Measurements from ENCODE around the gene VRK3. TPM values are rescaled to one million over a fixed set of nuclear protein-coding genes. Genes with fewer than 3 reads are reported as not detected.

The VRK3 gene
- total and polyA plus RNA-seq, 2 donors (not counting 1 experiment from before 2014, with no cell fraction given), result 58.5 to 123 TPM

DNA sequence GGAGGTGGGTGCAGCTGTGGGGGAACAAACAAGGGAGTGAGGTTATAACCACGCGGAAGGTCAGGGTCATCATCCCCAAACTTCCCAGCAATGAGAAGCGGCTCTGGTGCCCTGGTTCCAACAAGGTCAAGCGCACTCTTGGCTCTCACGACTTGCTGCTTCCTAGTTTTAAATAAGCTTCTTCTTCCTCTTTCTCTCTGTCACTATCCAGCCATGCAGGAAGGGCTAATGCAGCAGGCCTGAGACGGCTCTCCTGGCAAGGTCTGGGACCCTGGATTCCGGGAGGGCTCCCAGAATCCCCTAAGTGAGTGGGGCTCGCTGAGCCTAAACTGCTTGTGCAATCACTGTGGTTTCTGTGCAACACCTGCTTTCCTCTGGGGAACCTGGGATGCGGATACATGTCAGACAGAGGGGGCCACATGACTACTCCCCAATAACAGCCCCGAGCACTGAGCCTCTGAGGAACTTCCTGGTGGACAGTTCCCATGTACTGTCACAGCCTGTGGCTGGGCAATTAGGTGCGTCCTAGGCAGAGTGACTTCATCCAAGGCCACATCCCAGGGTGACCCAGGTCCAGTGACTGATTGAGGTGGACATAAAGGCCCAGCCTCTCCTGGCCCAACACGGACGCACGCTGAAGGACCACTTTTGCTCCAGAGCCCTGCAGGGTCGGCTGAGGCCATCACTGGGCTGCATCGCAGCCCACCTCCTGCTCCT is 24.2 kb downstream of the VRK3 start:
- ChIA-PET POLR2A (no interaction called here), CTCF (no interaction called here)
- Histone ChIP-seq H2AFZ (ENCODE audit: insufficient read depth, low read depth, low read length, poor library complexity, severe bottlenecking) (no peak overlapping the region), H3K79me2 (ENCODE audit: control insufficient read depth, insufficient read depth, low read length) (no peaks in the 10 kb centered on the region), H4K20me1 (ENCODE audit: control insufficient read depth, insufficient read depth, low read length, poor library complexity, severe bottlenecking) (no peaks in the 10 kb centered on the region), H3K27ac (ENCODE audit: low read length in 2 of 2) (no peak overlapping the region), H3K9me3 (ENCODE audit: control extremely low read depth in 1 of 3, control insufficient read depth in 2 of 3, insufficient read depth in 1 of 3, low read length in 2 of 3) (no peaks in the 10 kb centered on the region), H3K36me3 (replicated peaks in 1 of 2; ENCODE audit: control extremely low read depth in 1 of 2, control insufficient read depth in 1 of 2, extremely low read depth in 1 of 2, insufficient read depth in 2 of 2, low read length in 1 of 2) (peaks cover 12 to 85% of the 10 kb centered on the region in 2 experiments), H3K27me3 (replicated peaks in 1 of 4; ENCODE audit: control extremely low read depth in 1 of 4, control insufficient read depth in 3 of 4, insufficient read depth in 4 of 4, low read length in 3 of 4) (no peaks in the 10 kb centered on the region), H3K4me3 (ENCODE audit: control extremely low read depth in 1 of 5, extremely low read depth in 1 of 5, insufficient read depth in 1 of 5, low read depth in 2 of 5, low read length in 4 of 5) (no peak overlapping the region), H3K9ac (ENCODE audit: low read length) (no peak overlapping the region), H3K4me2 (replicated peaks; ENCODE audit: low read depth, low read length, poor library complexity, severe bottlenecking) (no peak overlapping the region), H3K4me1 (ENCODE audit: control insufficient read depth in 2 of 2, insufficient read depth in 2 of 2, low read length in 2 of 2) (no peaks in the 10 kb centered on the region)
- intact Hi-C loops (cut with micrococcal nuclease), result no loop called here
- Mint-ChIP-seq H3K27ac (no peak overlapping the region), H3K9me3 (ENCODE audit: insufficient read depth) (no peaks in the 10 kb centered on the region), H3K4me1 (peaks cover 2% of the 10 kb centered on the region), H3K27me3 (no peaks in the 10 kb centered on the region), H3K4me3 (no peak overlapping the region)
- 91% methylated on average over 16 of the region's 16 CpGs for WGBS (ENCODE audit: insufficient coverage)
- ATAC-seq (ENCODE audit: low read depth) (no peak), DNase-seq (no peak)
- TF ChIP-seq, protein P1, sequence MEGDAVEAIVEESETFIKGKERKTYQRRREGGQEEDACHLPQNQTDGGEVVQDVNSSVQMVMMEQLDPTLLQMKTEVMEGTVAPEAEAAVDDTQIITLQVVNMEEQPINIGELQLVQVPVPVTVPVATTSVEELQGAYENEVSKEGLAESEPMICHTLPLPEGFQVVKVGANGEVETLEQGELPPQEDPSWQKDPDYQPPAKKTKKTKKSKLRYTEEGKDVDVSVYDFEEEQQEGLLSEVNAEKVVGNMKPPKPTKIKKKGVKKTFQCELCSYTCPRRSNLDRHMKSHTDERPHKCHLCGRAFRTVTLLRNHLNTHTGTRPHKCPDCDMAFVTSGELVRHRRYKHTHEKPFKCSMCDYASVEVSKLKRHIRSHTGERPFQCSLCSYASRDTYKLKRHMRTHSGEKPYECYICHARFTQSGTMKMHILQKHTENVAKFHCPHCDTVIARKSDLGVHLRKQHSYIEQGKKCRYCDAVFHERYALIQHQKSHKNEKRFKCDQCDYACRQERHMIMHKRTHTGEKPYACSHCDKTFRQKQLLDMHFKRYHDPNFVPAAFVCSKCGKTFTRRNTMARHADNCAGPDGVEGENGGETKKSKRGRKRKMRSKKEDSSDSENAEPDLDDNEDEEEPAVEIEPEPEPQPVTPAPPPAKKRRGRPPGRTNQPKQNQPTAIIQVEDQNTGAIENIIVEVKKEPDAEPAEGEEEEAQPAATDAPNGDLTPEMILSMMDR (IDR thresholded peaks at IDR 0.05), result no peak
- no peak for TF ChIP-seq EZH2 (IDR thresholded peaks at IDR 0.05; ENCODE audit: borderline replicate concordance, insufficient read depth, low read depth, low read length, poor library complexity, severe bottlenecking)

DNA sequence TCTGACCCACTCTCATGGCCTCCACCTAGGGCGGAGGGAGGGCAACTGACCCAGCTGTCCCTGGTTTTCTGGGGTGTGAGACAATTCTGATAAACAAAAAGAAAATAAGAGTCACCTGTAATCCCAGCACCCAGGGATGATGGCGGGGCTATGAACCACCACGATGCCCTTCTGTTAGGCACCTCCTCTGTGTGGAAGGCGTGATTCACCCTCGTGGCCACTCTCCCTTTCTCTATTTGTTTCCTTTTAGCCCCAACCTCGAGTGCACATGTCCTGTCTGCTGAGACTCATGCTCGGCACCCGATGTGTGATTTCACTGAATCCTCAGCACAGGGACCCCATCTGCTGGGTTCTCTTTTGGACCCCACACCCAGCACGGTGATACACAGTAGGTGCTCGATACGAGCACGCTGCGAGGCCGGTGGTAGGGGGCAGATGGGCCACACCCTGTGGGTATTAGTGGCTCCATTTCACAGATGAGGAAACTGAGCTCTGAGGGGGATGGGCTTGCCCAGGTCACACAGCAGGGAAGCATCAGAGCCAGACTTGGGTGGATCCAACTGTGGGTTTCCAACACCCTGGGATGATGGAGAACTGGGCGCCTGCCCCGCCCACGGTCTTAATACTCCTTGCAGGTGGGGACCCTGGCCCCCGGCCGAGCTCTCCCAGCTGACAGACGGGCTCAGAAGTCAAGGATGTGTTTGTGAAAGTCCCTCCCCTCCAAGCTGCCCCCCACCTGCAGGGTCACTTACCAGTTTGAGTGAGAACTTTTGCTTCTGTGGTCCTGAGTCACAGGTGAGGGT is 24.9 kb downstream of the VRK3 start:
- H3K9me3 Mint-ChIP-seq (ENCODE audit: insufficient read depth), result no peaks in the 10 kb centered on the region
- peaks cover 2% of the 10 kb centered on the region for H3K4me1 Mint-ChIP-seq
- 95% methylated on average over 17 of the region's 20 CpGs for WGBS (ENCODE audit: insufficient coverage)

More for the DNA sequence above, 24.9 kb downstream of the VRK3 start:
- H3K36me3 ChIP-seq (replicated peaks in 1 of 2; ENCODE audit: control extremely low read depth in 1 of 2, control insufficient read depth in 1 of 2, extremely low read depth in 1 of 2, insufficient read depth in 2 of 2, low read length in 1 of 2), result peaks cover 12 to 78% of the 10 kb centered on the region in 2 experiments
- TF ChIP-seq EZH2 (IDR thresholded peaks at IDR 0.05; ENCODE audit: borderline replicate concordance, insufficient read depth, low read depth, low read length, poor library complexity, severe bottlenecking), result no peak
- TF ChIP-seq, protein P1 (IDR thresholded peaks at IDR 0.05), result no peak
- Mint-ChIP-seq H3K4me3 (no peak overlapping the region), H3K27me3 (no peaks in the 10 kb centered on the region), H3K27ac (no peak overlapping the region)
- H3K79me2 ChIP-seq (ENCODE audit: control insufficient read depth, insufficient read depth, low read length), result no peaks in the 10 kb centered on the region
- H4K20me1 ChIP-seq (ENCODE audit: control insufficient read depth, insufficient read depth, low read length, poor library complexity, severe bottlenecking), result no peaks in the 10 kb centered on the region
- POLR2A ChIA-PET, result no interaction called here
- no peak overlapping the region for H3K4me2 ChIP-seq (replicated peaks; ENCODE audit: low read depth, low read length, poor library complexity, severe bottlenecking)
- no peak for DNase-seq
- no peak overlapping the region for H3K27ac ChIP-seq (ENCODE audit: low read length in 2 of 2)
- H3K27me3 ChIP-seq (replicated peaks in 1 of 4; ENCODE audit: control extremely low read depth in 1 of 4, control insufficient read depth in 3 of 4, insufficient read depth in 4 of 4, low read length in 3 of 4), result no peaks in the 10 kb centered on the region
- intact Hi-C loops (cut with micrococcal nuclease), result no loop called here
- H3K4me1 ChIP-seq (ENCODE audit: control insufficient read depth in 2 of 2, insufficient read depth in 2 of 2, low read length in 2 of 2), result no peaks in the 10 kb centered on the region
- no peaks in the 10 kb centered on the region for H3K9me3 ChIP-seq (ENCODE audit: control extremely low read depth in 1 of 3, control insufficient read depth in 2 of 3, insufficient read depth in 1 of 3, low read length in 2 of 3)
- no peak overlapping the region for H3K9ac ChIP-seq (ENCODE audit: low read length)
- no peak overlapping the region for H2AFZ ChIP-seq (ENCODE audit: insufficient read depth, low read depth, low read length, poor library complexity, severe bottlenecking)
- ATAC-seq (ENCODE audit: low read depth), result no peak
- H3K4me3 ChIP-seq (ENCODE audit: control extremely low read depth in 1 of 5, extremely low read depth in 1 of 5, insufficient read depth in 1 of 5, low read depth in 2 of 5, low read length in 4 of 5), result no peak overlapping the region
- CTCF ChIA-PET, result no interaction called here
